ENCODE results near the gene LRRC7.

LRRC7 gene

GRCh38 chr1:69567652-69568420, at the start of gene LRRC7:
TSS of gene LRRC7 (plus strand) at chr1:69567922. CDS start at chr1:69568640, 718 bp downstream.
- DNase-seq = peak; percentile 60 to 72

GRCh38 chr1:69519006-69519405, 48.7 kb upstream of the LRRC7 start:
- DNase-seq = no peak

GRCh38 chr1:69520326-69520725, 47.4 kb upstream of the LRRC7 start:
- no peak for DNase-seq

- DNase-seq = no peak
Observed at GRCh38 chr1:69523032-69523431, 44.7 kb upstream of the LRRC7 start.

- no peak for DNase-seq
Observed at GRCh38 chr1:69523461-69523860, 44.3 kb upstream of the LRRC7 start.

GRCh38 chr1:69524015-69524414, 43.7 kb upstream of the LRRC7 start:
- no peak for DNase-seq

- no peak for DNase-seq
Observed at GRCh38 chr1:69527273-69527672, 40.4 kb upstream of the LRRC7 start.

GRCh38 chr1:69528376-69528775, 39.3 kb upstream of the LRRC7 start:
- DNase-seq = no peak

GRCh38 chr1:69533343-69533742, 34.4 kb upstream of the LRRC7 start:
- no peak for DNase-seq

GRCh38 chr1:69534829-69535228, 32.9 kb upstream of the LRRC7 start:
- no peak for DNase-seq

GRCh38 chr1:69535490-69535889, 32.2 kb upstream of the LRRC7 start:
- DNase-seq = no peak

GRCh38 chr1:69540052-69540451, 27.7 kb upstream of the LRRC7 start:
- no peak for DNase-seq

GRCh38 chr1:69551476-69552324, 16.0 kb upstream of the LRRC7 start:
- DNase-seq = no peak

- DNase-seq = no peak
Observed at GRCh38 chr1:69553726-69554125, 14.0 kb upstream of the LRRC7 start.

GRCh38 chr1:69568421-69569174, 876 bp downstream of the LRRC7 start:
- DNase-seq = peak; percentile 31 to 37

GRCh38 chr1:69569175-69569541, 1.4 kb downstream of the LRRC7 start:
- DNase-seq = no peak

GRCh38 chr1:69569576-69570328, 2.0 kb downstream of the LRRC7 start:
- no peak for DNase-seq

- DNase-seq = no peak
Observed at GRCh38 chr1:69570356-69570755, 2.6 kb downstream of the LRRC7 start.

- no peak for DNase-seq
Observed at GRCh38 chr1:69572921-69573320, 5.2 kb downstream of the LRRC7 start.

GRCh38 chr1:69573911-69574310, 6.2 kb downstream of the LRRC7 start:
- DNase-seq = no peak

GRCh38 chr1:69585666-69586065, 17.9 kb downstream of the LRRC7 start:
- no peak for DNase-seq

- no peak for DNase-seq
Observed at GRCh38 chr1:69587391-69587790, 19.7 kb downstream of the LRRC7 start.

GRCh38 chr1:69589799-69590198, 22.1 kb downstream of the LRRC7 start:
- no peak for DNase-seq

Data from NCI-H2081 (cell line).